OCI-LY3 (cell line): ENCODE results near the gene EHF.

Experiments used
- H2AFZ ChIP-seq: fragments of 200-600, 300-600 bp; shearing (Covaris generic); 2 replicates; pipeline ENCODE4 v1.6.0; 2014; ENCODE audit warnings: antibody characterized with exemption, low read depth, low read length
- H3K27ac ChIP-seq: fragments of 200-600, 300-600 bp; sonication (generic); 2 replicates; pipeline ENCODE4 v1.5.1; 2014; ENCODE audit warnings: mild to moderate bottlenecking, low read length, moderate library complexity, mixed read lengths
- H3K27me3 ChIP-seq: fragments of 200-600, 300-600 bp; sonication (generic); 2 replicates; pipeline ENCODE4 v1.6.1; 2014; ENCODE audit warnings: low read depth, low read length, mixed read lengths
- H3K36me3 ChIP-seq: fragments of 200-600, 300-600 bp; sonication (generic); replicated peaks from 2 replicates; pipeline ENCODE3; 2014; ENCODE audit warnings: low read depth, low read length, mixed read lengths
- H3K4me1 ChIP-seq: fragments of 300-600, 200-600 bp; sonication (generic); 2 replicates; pipeline ENCODE4 v1.6.1; 2014; ENCODE audit warnings: low read length, mixed read lengths
- H3K4me2 ChIP-seq: fragments of 200-600, 300-600 bp; sonication (generic); 2 replicates; pipeline ENCODE4 v1.6.1; 2014; ENCODE audit warnings: low read length, mixed read lengths
- H3K4me3 ChIP-seq: fragments of 300-600, 200-600 bp; sonication (generic); 2 replicates; pipeline ENCODE4 v1.5.1; 2014; ENCODE audit warnings: antibody characterized with exemption, mild to moderate bottlenecking, low read length, moderate library complexity
- H3K79me2 ChIP-seq: fragments of 300-600, 200-600 bp; shearing (Covaris generic); 2 replicates; pipeline ENCODE4 v1.6.1; 2014; ENCODE audit warnings: mild to moderate bottlenecking, low read length, mixed read lengths
- H3K9ac ChIP-seq: fragments of 300-600, 200-600 bp; shearing (Covaris generic); 2 replicates; pipeline ENCODE4 v1.6.0; 2014; ENCODE audit warnings: mild to moderate bottlenecking, low read length, moderate library complexity
- H3K9me3 ChIP-seq: fragments of 200-600, 300-600 bp; shearing (Covaris generic); 2 replicates; pipeline ENCODE4 v1.6.1; 2014; ENCODE audit warnings: low read length, mixed read lengths; ENCODE audit not compliant: insufficient read depth
- H4K20me1 ChIP-seq: fragments of 200-600, 300-600 bp; sonication (generic); 2 replicates; pipeline ENCODE4 v1.6.1; 2016; ENCODE audit warnings: low read length, mixed read lengths; ENCODE audit not compliant: insufficient read depth
- EZH2phosphoT487 ChIP-seq: fragments of 200-600 bp; shearing (Covaris generic); IDR thresholded peaks from 2 replicates; pipeline ENCODE4 v1.6.1; 2018; ENCODE audit warnings: antibody characterized with exemption, mixed run types, low read depth
- TF ChIP-seq, protein P1 (sequence below): fragments of 200-600, 300-600 bp; sonication (generic); IDR thresholded peaks from 2 replicates; pipeline ENCODE4 v1.5.1; 2014; ENCODE audit warnings: antibody characterized with exemption, low read length, low read depth

EHF gene

DNA sequence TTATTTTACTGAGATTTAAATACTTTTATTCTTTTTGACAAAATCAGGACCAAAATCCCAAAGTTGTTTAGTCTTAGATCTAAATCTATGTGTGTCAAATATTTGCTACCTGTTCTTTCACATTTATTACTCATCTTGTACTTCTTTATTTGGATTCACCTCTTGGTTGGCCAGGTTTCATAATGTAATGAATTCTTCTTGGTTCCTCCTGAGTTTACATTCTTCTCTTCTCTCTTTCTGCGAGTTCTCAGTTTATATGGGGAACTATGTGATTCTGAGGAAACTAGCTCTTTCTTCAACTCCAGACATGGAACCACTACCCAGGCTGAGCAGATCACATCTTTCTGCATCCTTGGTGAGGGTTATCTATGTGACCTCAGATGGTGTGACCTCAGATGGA, 50.2 kb downstream of the EHF start:
- Histone ChIP-seq H3K27ac (no peak overlapping the region), H3K4me3 (no peak overlapping the region), H3K36me3 (no peaks in the 10 kb centered on the region), H3K79me2 (no peaks in the 10 kb centered on the region), H3K27me3 (no peaks in the 10 kb centered on the region; the same call in 1 of the 2 replicates), H3K4me1 (peaks cover 21% of the 10 kb centered on the region), H3K4me2 (peak overlapping the region; percentile 52), H2AFZ (no peak overlapping the region), H4K20me1 (no peaks in the 10 kb centered on the region), H3K9ac (no peak overlapping the region), H3K9me3 (no peaks in the 10 kb centered on the region)
- TF ChIP-seq, protein P1, sequence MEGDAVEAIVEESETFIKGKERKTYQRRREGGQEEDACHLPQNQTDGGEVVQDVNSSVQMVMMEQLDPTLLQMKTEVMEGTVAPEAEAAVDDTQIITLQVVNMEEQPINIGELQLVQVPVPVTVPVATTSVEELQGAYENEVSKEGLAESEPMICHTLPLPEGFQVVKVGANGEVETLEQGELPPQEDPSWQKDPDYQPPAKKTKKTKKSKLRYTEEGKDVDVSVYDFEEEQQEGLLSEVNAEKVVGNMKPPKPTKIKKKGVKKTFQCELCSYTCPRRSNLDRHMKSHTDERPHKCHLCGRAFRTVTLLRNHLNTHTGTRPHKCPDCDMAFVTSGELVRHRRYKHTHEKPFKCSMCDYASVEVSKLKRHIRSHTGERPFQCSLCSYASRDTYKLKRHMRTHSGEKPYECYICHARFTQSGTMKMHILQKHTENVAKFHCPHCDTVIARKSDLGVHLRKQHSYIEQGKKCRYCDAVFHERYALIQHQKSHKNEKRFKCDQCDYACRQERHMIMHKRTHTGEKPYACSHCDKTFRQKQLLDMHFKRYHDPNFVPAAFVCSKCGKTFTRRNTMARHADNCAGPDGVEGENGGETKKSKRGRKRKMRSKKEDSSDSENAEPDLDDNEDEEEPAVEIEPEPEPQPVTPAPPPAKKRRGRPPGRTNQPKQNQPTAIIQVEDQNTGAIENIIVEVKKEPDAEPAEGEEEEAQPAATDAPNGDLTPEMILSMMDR = no peak
- TF ChIP-seq EZH2phosphoT487 = no peak

DNA sequence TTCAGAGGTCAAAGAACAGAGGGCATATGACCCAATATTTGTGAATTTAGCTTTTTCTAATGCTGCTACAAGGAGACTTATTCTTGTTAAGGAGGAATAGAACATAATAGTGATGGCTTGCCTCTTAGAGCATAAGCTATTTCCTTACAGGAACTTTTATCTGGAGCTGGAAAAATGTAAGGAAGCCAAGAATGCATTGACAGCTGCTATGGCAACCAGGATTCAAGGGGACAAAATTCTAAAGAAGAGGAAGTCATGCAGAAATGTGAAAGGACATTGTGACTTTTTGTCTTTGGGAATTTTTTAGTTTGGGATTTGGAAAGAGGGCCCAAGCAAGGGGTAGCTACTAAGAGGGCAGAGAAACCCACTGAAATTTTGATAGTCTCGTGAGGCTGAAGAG, 51.1 kb downstream of the EHF start:
- H3K36me3 ChIP-seq = no peaks in the 10 kb centered on the region
- peaks cover 21% of the 10 kb centered on the region for H3K4me1 ChIP-seq
- H4K20me1 ChIP-seq = no peaks in the 10 kb centered on the region
- no peak overlapping the region for H3K4me3 ChIP-seq
- no peak overlapping the region for H3K9ac ChIP-seq
- TF ChIP-seq, protein P1 = no peak
- TF ChIP-seq EZH2phosphoT487 = no peak
- no peaks in the 10 kb centered on the region; the same call in 1 of the 2 replicates for H3K27me3 ChIP-seq
- H3K27ac ChIP-seq = no peak overlapping the region
- H2AFZ ChIP-seq = no peak overlapping the region
- no peaks in the 10 kb centered on the region for H3K79me2 ChIP-seq
- no peak overlapping the region for H3K4me2 ChIP-seq
- no peaks in the 10 kb centered on the region for H3K9me3 ChIP-seq

DNA sequence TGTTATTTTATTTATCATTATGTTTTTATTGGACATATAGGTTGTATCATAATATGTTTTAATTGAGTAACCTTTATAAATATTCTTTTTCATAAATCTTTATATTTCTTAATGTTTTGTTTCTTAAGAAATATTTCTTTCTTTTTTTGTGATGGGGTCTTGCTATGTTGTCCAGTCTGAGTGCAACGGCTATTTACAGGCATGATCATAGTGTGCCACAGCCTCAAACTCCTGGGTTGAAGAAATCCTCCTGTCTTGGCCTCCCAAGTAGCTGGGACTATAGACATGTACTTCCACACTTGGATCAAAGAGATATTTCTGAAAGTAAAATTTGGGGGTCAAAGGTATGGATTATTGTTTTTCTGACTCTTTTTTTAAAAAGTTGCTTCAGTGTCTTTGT, 53.1 kb downstream of the EHF start:
- Histone ChIP-seq H3K4me2 (no peak overlapping the region), H3K9me3 (no peaks in the 10 kb centered on the region), H3K27ac (no peak overlapping the region), H3K79me2 (no peaks in the 10 kb centered on the region), H2AFZ (no peak overlapping the region), H3K9ac (no peak overlapping the region), H3K27me3 (no peaks in the 10 kb centered on the region), H3K4me1 (peaks cover 28% of the 10 kb centered on the region), H3K36me3 (no peaks in the 10 kb centered on the region), H4K20me1 (no peaks in the 10 kb centered on the region), H3K4me3 (no peak overlapping the region)
- TF ChIP-seq, protein P1 = no peak
- TF ChIP-seq EZH2phosphoT487 = no peak

DNA sequence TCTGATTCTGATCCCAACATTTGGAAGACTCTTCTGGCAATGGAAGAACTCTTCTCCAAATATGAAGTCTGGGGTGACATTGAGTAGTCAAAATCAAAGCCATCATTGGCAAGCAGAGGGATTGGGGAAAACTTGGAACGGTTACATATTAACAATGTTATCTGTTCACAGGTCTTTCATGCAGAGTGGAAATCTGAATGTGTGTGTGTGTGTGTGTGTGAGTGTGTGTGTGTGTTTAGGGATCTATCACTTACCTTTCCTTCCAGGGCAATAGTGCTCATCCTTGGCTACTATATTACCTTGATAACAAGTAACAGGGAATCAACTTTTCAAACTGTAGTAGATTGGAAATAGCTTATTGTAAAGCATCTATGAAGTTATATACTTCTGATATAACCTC, 55.3 kb downstream of the EHF start:
- peaks cover 15% of the 10 kb centered on the region for H3K4me1 ChIP-seq
- no peak overlapping the region for H2AFZ ChIP-seq
- no peak overlapping the region for H3K4me3 ChIP-seq
- H3K27me3 ChIP-seq = no peaks in the 10 kb centered on the region
- H4K20me1 ChIP-seq = no peaks in the 10 kb centered on the region
- no peak for TF ChIP-seq EZH2phosphoT487
- TF ChIP-seq, protein P1 = no peak
- no peak overlapping the region for H3K27ac ChIP-seq
- H3K79me2 ChIP-seq = no peaks in the 10 kb centered on the region
- H3K9me3 ChIP-seq = no peaks in the 10 kb centered on the region
- H3K36me3 ChIP-seq = no peaks in the 10 kb centered on the region
- no peak overlapping the region for H3K9ac ChIP-seq
- H3K4me2 ChIP-seq = no peak overlapping the region
